HEK293 (cell line): ENCODE measurements around the gene INSM1.

Source experiments
- GLIS1 ChIP-seq: fragments of 450-650 bp; formaldehyde crosslinking; IDR thresholded peaks from 2 replicates; pipeline ENCODE4 v1.5.1; 2016; ENCODE audit warnings: missing biosample characterization, missing genetic modification characterization
- HOXA7 ChIP-seq: sonication (generic); formaldehyde crosslinking; IDR thresholded peaks from 2 replicates; pipeline ENCODE4 v1.8.1; 2022; ENCODE audit warnings: missing genetic modification reagents, borderline replicate concordance
- HOXC10 ChIP-seq: sonication (generic); formaldehyde crosslinking; IDR thresholded peaks from 2 replicates; pipeline ENCODE4 v1.8.1; 2023; ENCODE audit warnings: mild to moderate bottlenecking, missing genetic modification reagents
- IKZF3 ChIP-seq: fragments of 450-650 bp; IDR thresholded peaks from 2 replicates; pipeline ENCODE4 v1.5.0; 2018; ENCODE audit warnings: missing biosample characterization, mild to moderate bottlenecking, missing genetic modification characterization, moderate library complexity
- KLF16 ChIP-seq: fragments of 450-650 bp; formaldehyde crosslinking; IDR thresholded peaks from 2 replicates; pipeline ENCODE4 v1.5.1; 2017; ENCODE audit warnings: missing biosample characterization, missing genetic modification characterization
- PRDM1 ChIP-seq: fragments of 450-650 bp; formaldehyde crosslinking; IDR thresholded peaks from 2 replicates; pipeline ENCODE4; 2016; ENCODE audit warnings: missing biosample characterization, missing genetic modification characterization
- SALL2 ChIP-seq: fragments of 450-650 bp; formaldehyde crosslinking; IDR thresholded peaks from 2 replicates; pipeline ENCODE4 v1.5.0; 2017; ENCODE audit warnings: missing biosample characterization, mild to moderate bottlenecking, missing genetic modification characterization, borderline replicate concordance
- TCF7L2 ChIP-seq: IDR thresholded peaks from 2 replicates; pipeline ENCODE4 v1.6.1; 2011; ENCODE audit warnings: low read depth, mild to moderate bottlenecking, inconsistent platforms, low read length, moderate library complexity, borderline replicate concordance
- TRIM28 ChIP-seq: IDR thresholded peaks from 2 replicates; pipeline ENCODE4 v1.6.1; 2011; ENCODE audit warnings: low read length, control low read depth, borderline replicate concordance
- ZBTB17 ChIP-seq: fragments of 450-650 bp; formaldehyde crosslinking; IDR thresholded peaks from 2 replicates; pipeline ENCODE4 v1.5.1; 2016; ENCODE audit warnings: missing biosample characterization, missing genetic modification characterization
- ZBTB21 ChIP-seq: fragments of 450-650 bp; formaldehyde crosslinking; IDR thresholded peaks from 2 replicates; pipeline ENCODE4 v1.5.1; 2017; ENCODE audit warnings: missing biosample characterization, missing genetic modification characterization
- ZIC2 ChIP-seq: fragments of 450-650 bp; formaldehyde crosslinking; IDR thresholded peaks from 2 replicates; pipeline ENCODE4 v1.5.1; 2016; ENCODE audit warnings: missing biosample characterization, missing genetic modification characterization
- ZNF10 ChIP-seq: fragments of 450-650 bp; formaldehyde crosslinking; IDR thresholded peaks from 2 replicates; pipeline ENCODE4 v1.5.1; 2017; ENCODE audit warnings: missing biosample characterization, missing genetic modification characterization
- ZNF211 ChIP-seq: fragments of 450-650 bp; formaldehyde crosslinking; IDR thresholded peaks from 2 replicates; pipeline ENCODE4 v1.5.1; 2016; ENCODE audit warnings: low read depth, missing biosample characterization, missing genetic modification characterization
- ZNF341 ChIP-seq: fragments of 450-650 bp; formaldehyde crosslinking; IDR thresholded peaks from 2 replicates; pipeline ENCODE4; 2016; ENCODE audit warnings: low read depth, missing biosample characterization, missing genetic modification characterization
- ZNF366 ChIP-seq: fragments of 450-650 bp; formaldehyde crosslinking; conservative IDR thresholded peaks from 2 replicates; pipeline ENCODE4 v1.5.1; 2016; ENCODE audit warnings: missing biosample characterization, missing genetic modification characterization
- ZNF394 ChIP-seq: fragments of 450-650 bp; formaldehyde crosslinking; IDR thresholded peaks from 2 replicates; pipeline ENCODE4 v1.5.1; 2016; ENCODE audit warnings: missing biosample characterization, missing genetic modification characterization, mild to moderate bottlenecking, moderate library complexity, borderline replicate concordance
- ZNF423 ChIP-seq: fragments of 450-650 bp; formaldehyde crosslinking; IDR thresholded peaks from 2 replicates; pipeline ENCODE4 v1.5.1; 2016; ENCODE audit warnings: missing biosample characterization, missing genetic modification characterization
- ZNF433 ChIP-seq: fragments of 450-650 bp; formaldehyde crosslinking; IDR thresholded peaks from 2 replicates; pipeline ENCODE4 v1.5.1; 2016; ENCODE audit warnings: missing biosample characterization, missing genetic modification characterization, low read depth
- ZNF48 ChIP-seq: fragments of 450-650 bp; formaldehyde crosslinking; IDR thresholded peaks from 2 replicates; pipeline ENCODE4 v1.5.1; 2016; ENCODE audit warnings: missing biosample characterization, missing genetic modification characterization
- ZNF510 ChIP-seq: fragments of 450-650 bp; formaldehyde crosslinking; IDR thresholded peaks from 2 replicates; pipeline ENCODE4 v1.5.1; 2018; ENCODE audit warnings: mild to moderate bottlenecking, missing genetic modification characterization, missing biosample characterization; ENCODE audit not compliant: insufficient replicate concordance
- ZNF529 ChIP-seq: fragments of 450-650 bp; formaldehyde crosslinking; IDR thresholded peaks from 2 replicates; pipeline ENCODE4 v1.5.1; 2017; ENCODE audit warnings: missing genetic modification characterization, missing biosample characterization; ENCODE audit not compliant: insufficient replicate concordance
- ZNF548 ChIP-seq: fragments of 450-650 bp; formaldehyde crosslinking; IDR thresholded peaks from 2 replicates; pipeline ENCODE4 v1.5.1; 2016; ENCODE audit warnings: missing biosample characterization, missing genetic modification characterization
- ZNF623 ChIP-seq: fragments of 450-650 bp; formaldehyde crosslinking; IDR thresholded peaks from 2 replicates; pipeline ENCODE4 v1.5.1; 2016; ENCODE audit warnings: missing biosample characterization, missing genetic modification characterization
- ZNF664 ChIP-seq: fragments of 450-650 bp; formaldehyde crosslinking; IDR thresholded peaks from 2 replicates; pipeline ENCODE4 v1.5.1; 2016; ENCODE audit warnings: missing biosample characterization, missing genetic modification characterization
- ZNF707 ChIP-seq: fragments of 450-650 bp; formaldehyde crosslinking; IDR thresholded peaks from 2 replicates; pipeline ENCODE4 v1.5.1; 2016; ENCODE audit warnings: missing biosample characterization, missing genetic modification characterization
- ZNF747 ChIP-seq: fragments of 450-650 bp; formaldehyde crosslinking; IDR thresholded peaks from 2 replicates; pipeline ENCODE4 v1.5.1; 2016; ENCODE audit warnings: missing biosample characterization, missing genetic modification characterization
- ZNF768 ChIP-seq: fragments of 450-650 bp; formaldehyde crosslinking; IDR thresholded peaks from 2 replicates; pipeline ENCODE4 v1.5.1; 2018; ENCODE audit warnings: missing biosample characterization, mild to moderate bottlenecking, missing genetic modification characterization
- ZNF791 ChIP-seq: fragments of 450-650 bp; formaldehyde crosslinking; IDR thresholded peaks from 2 replicates; pipeline ENCODE4 v1.5.1; 2016; ENCODE audit warnings: missing biosample characterization, missing genetic modification characterization
- TF ChIP-seq, protein P1 (sequence below): fragments of 450-650 bp; formaldehyde crosslinking; IDR thresholded peaks from 2 replicates; pipeline ENCODE4 v1.5.1; 2017; ENCODE audit warnings: missing biosample characterization, missing genetic modification characterization
- TF ChIP-seq, protein P2 (sequence below): fragments of 450-650 bp; IDR thresholded peaks from 2 replicates; pipeline ENCODE4 v1.5.1; 2018; ENCODE audit warnings: missing biosample characterization, mild to moderate bottlenecking, missing genetic modification characterization
- TF ChIP-seq, protein P3 (sequence below): fragments of 450-650 bp; IDR thresholded peaks from 2 replicates; pipeline ENCODE4 v1.5.1; 2018; ENCODE audit warnings: missing biosample characterization, missing genetic modification characterization
- TF ChIP-seq, protein P4 (sequence below): fragments of 450-650 bp; formaldehyde crosslinking; IDR thresholded peaks from 2 replicates; pipeline ENCODE4 v1.5.1; 2016; ENCODE audit warnings: missing biosample characterization, missing genetic modification characterization
- TF ChIP-seq, protein P5 (sequence below): fragments of 450-650 bp; formaldehyde crosslinking; IDR thresholded peaks from 2 replicates; pipeline ENCODE4 v1.5.1; 2016; ENCODE audit warnings: missing biosample characterization, missing genetic modification characterization

INSM1 gene

DNA sequence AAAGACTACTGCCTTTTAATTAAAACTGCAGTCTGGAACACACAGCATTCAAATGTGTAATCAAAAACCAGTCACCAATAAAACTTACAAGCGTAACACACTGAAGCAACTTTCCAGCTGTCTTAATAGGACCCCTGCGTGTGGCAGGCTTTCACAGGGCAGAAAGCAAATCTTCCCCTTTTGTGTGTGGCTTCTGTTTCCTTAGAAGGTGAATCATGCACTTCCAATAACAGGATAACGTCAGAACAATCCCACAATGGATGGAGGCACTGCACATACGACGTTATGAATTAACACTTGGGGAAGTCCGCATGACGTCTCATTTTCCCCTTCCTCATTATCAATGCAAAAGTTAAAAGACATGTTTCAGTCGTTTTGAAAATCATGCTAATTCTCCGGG is 44.8 kb downstream of the INSM1 start (continued):
- TF ChIP-seq, protein P1, sequence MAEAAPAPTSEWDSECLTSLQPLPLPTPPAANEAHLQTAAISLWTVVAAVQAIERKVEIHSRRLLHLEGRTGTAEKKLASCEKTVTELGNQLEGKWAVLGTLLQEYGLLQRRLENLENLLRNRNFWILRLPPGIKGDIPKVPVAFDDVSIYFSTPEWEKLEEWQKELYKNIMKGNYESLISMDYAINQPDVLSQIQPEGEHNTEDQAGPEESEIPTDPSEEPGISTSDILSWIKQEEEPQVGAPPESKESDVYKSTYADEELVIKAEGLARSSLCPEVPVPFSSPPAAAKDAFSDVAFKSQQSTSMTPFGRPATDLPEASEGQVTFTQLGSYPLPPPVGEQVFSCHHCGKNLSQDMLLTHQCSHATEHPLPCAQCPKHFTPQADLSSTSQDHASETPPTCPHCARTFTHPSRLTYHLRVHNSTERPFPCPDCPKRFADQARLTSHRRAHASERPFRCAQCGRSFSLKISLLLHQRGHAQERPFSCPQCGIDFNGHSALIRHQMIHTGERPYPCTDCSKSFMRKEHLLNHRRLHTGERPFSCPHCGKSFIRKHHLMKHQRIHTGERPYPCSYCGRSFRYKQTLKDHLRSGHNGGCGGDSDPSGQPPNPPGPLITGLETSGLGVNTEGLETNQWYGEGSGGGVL (tag by site-specific recombination) = no peak
- TF ChIP-seq ZNF791 (tag by site-specific recombination) (no peak), IKZF3 (tag by site-specific recombination) (peak; percentile 80), ZBTB21 (tag by site-specific recombination) (peak; percentile 79), ZNF433 (tag by site-specific recombination) (no peak), ZNF341 (tag by site-specific recombination) (no peak), ZNF423 (tag by site-specific recombination) (no peak), HOXC10 (CRISPR knock-in tag) (no peak), ZBTB17 (tag by site-specific recombination) (0 out of 2 replicates have a peak, but pooled peaks have one; percentile 35), ZNF529 (tag by site-specific recombination) (no peak), ZNF623 (tag by site-specific recombination) (no peak), ZNF394 (tag by site-specific recombination) (no peak), PRDM1 (tag by site-specific recombination) (peak; percentile 41; the same call in 1 of the 2 replicates), ZNF48 (no peak), ZNF510 (tag by site-specific recombination) (no peak), KLF16 (no peak), GLIS1 (tag by site-specific recombination) (peak; percentile 48), ZNF211 (tag by site-specific recombination) (no peak), ZNF548 (tag by site-specific recombination) (no peak), ZNF366 (peak; percentile 57; the same call in 1 of the 2 replicates), SALL2 (no peak), TRIM28 (no peak; the same call in 1 of the 2 replicates), ZNF707 (tag by site-specific recombination) (no peak), ZNF10 (no peak), ZIC2 (peak; percentile 85), ZNF768 (tag by site-specific recombination) (no peak), ZNF664 (peak; percentile 90), ZNF747 (tag by site-specific recombination) (no peak), HOXA7 (CRISPR knock-in tag) (no peak), TCF7L2 (no peak)
- TF ChIP-seq, protein P2, sequence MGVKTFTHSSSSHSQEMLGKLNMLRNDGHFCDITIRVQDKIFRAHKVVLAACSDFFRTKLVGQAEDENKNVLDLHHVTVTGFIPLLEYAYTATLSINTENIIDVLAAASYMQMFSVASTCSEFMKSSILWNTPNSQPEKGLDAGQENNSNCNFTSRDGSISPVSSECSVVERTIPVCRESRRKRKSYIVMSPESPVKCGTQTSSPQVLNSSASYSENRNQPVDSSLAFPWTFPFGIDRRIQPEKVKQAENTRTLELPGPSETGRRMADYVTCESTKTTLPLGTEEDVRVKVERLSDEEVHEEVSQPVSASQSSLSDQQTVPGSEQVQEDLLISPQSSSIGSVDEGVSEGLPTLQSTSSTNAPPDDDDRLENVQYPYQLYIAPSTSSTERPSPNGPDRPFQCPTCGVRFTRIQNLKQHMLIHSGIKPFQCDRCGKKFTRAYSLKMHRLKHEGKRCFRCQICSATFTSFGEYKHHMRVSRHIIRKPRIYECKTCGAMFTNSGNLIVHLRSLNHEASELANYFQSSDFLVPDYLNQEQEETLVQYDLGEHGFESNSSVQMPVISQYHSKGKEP (tag by site-specific recombination) = peak; percentile 76
- TF ChIP-seq, protein P3, sequence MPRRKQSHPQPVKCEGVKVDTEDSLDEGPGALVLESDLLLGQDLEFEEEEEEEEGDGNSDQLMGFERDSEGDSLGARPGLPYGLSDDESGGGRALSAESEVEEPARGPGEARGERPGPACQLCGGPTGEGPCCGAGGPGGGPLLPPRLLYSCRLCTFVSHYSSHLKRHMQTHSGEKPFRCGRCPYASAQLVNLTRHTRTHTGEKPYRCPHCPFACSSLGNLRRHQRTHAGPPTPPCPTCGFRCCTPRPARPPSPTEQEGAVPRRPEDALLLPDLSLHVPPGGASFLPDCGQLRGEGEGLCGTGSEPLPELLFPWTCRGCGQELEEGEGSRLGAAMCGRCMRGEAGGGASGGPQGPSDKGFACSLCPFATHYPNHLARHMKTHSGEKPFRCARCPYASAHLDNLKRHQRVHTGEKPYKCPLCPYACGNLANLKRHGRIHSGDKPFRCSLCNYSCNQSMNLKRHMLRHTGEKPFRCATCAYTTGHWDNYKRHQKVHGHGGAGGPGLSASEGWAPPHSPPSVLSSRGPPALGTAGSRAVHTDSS (tag by site-specific recombination) = no peak
- TF ChIP-seq, protein P4, sequence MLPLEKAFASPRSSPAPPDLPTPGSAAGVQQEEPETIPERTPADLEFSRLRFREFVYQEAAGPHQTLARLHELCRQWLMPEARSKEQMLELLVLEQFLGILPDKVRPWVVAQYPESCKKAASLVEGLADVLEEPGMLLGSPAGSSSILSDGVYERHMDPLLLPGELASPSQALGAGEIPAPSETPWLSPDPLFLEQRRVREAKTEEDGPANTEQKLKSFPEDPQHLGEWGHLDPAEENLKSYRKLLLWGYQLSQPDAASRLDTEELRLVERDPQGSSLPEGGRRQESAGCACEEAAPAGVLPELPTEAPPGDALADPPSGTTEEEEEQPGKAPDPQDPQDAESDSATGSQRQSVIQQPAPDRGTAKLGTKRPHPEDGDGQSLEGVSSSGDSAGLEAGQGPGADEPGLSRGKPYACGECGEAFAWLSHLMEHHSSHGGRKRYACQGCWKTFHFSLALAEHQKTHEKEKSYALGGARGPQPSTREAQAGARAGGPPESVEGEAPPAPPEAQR (tag by site-specific recombination) = no peak
- TF ChIP-seq, protein P5, sequence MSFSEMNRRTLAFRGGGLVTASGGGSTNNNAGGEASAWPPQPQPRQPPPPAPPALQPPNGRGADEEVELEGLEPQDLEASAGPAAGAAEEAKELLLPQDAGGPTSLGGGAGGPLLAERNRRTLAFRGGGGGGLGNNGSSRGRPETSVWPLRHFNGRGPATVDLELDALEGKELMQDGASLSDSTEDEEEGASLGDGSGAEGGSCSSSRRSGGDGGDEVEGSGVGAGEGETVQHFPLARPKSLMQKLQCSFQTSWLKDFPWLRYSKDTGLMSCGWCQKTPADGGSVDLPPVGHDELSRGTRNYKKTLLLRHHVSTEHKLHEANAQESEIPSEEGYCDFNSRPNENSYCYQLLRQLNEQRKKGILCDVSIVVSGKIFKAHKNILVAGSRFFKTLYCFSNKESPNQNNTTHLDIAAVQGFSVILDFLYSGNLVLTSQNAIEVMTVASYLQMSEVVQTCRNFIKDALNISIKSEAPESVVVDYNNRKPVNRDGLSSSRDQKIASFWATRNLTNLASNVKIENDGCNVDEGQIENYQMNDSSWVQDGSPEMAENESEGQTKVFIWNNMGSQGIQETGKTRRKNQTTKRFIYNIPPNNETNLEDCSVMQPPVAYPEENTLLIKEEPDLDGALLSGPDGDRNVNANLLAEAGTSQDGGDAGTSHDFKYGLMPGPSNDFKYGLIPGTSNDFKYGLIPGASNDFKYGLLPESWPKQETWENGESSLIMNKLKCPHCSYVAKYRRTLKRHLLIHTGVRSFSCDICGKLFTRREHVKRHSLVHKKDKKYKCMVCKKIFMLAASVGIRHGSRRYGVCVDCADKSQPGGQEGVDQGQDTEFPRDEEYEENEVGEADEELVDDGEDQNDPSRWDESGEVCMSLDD = no peak
